GM12872 (cell line): ENCODE results near the gene WIPF3.

Source experiments
- TF ChIP-seq, protein P1 (sequence below): IDR thresholded peaks from 3 replicates; pipeline ENCODE4 v1.5.1; 2011; ENCODE audit warnings: low read depth, mild to moderate bottlenecking, low read length, moderate library complexity; ENCODE audit not compliant: insufficient read depth

WIPF3 gene

DNA sequence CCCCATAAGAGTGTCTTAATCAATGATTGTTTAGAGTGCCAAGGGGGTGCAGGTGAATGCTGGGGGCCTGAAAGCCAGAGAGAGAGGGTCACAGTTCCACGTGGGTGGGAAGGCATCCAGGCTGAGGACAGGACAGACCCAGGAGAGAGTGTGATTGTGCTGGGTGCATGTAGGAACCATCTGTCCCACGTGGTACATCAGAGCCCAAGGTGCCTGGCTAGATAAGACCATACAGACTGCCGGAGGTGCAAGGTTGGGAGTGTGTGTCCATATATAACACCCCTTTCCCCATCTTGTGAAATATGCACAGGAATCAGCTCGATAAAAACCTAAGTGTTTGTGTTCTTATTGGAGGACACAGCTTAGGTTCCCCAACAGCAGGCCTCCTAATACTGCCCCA lies 85.5 kb downstream of the WIPF3 start:
- TF ChIP-seq, protein P1, sequence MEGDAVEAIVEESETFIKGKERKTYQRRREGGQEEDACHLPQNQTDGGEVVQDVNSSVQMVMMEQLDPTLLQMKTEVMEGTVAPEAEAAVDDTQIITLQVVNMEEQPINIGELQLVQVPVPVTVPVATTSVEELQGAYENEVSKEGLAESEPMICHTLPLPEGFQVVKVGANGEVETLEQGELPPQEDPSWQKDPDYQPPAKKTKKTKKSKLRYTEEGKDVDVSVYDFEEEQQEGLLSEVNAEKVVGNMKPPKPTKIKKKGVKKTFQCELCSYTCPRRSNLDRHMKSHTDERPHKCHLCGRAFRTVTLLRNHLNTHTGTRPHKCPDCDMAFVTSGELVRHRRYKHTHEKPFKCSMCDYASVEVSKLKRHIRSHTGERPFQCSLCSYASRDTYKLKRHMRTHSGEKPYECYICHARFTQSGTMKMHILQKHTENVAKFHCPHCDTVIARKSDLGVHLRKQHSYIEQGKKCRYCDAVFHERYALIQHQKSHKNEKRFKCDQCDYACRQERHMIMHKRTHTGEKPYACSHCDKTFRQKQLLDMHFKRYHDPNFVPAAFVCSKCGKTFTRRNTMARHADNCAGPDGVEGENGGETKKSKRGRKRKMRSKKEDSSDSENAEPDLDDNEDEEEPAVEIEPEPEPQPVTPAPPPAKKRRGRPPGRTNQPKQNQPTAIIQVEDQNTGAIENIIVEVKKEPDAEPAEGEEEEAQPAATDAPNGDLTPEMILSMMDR: no peak

- TF ChIP-seq, protein P1: no peak
Measured at GRCh38 chr7:29892231-29892630, 85.9 kb downstream of the WIPF3 start.

DNA sequence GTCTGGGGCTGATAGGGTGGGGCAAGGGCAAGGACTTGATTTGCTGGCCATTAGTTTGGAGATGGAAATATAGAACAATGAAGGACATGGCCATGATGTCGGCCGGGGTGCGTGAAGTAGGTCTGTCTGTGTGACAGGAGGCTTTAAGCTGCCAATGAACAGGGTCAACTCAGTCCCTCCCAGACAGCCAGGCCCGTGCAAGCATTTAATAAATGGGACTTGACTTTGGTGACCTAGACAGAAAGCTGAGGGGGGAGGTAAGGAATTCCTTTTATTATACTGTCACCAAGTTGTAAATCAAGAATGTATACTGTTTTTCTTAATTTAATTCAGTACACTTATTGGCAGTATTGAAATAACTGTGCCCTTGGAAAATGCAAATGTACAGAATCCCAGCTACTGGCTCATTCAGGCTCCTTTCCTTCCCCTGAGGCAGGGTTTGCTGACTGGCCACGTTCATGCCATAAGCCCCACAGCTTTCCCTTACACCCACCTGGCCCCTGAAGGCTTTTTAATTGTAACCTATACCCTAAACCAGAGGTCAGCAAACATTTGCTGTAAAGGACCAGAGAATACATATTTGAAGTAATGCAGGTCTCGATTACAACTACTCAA lies 87.2 kb downstream of the WIPF3 start:
- TF ChIP-seq, protein P1: no peak

DNA sequence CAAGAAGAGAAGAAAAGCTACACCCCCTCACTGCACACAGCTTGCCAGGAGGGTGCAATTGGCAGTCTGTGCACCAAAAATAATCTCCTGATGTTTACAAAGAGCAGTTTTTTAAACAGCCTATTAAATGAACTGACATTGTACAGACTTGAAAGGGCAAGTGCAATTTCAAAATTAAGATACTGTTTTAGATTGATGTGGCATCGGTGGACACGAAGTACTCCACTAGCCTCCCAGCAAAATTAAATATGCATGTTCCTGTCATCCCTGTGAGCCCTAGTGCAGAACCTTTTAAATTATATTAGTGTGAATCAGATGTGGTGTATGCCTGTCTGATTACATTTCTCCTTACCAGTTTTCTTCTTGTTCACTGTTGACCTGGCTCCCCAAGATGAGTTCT lies 87.9 kb downstream of the WIPF3 start:
- TF ChIP-seq, protein P1: no peak

DNA sequence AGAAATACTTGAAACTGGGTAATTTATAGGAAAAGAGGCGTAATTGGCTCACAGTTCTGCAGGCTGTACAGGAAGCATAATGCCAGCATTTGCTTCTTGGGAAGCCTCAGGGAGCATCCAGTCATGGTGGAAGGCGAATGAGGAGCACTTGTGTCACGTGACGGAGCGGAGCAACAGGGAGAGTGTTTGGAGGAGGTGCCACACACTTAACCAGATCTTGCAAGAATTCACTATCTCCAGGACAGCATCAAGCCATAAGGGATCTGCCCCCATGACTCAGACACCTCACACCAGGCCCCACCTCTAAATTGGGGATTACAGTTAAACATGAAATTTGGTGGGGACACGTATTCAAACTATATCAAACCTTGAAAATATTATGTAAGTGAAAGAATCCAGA lies 89.3 kb downstream of the WIPF3 start:
- TF ChIP-seq, protein P1: no peak

DNA sequence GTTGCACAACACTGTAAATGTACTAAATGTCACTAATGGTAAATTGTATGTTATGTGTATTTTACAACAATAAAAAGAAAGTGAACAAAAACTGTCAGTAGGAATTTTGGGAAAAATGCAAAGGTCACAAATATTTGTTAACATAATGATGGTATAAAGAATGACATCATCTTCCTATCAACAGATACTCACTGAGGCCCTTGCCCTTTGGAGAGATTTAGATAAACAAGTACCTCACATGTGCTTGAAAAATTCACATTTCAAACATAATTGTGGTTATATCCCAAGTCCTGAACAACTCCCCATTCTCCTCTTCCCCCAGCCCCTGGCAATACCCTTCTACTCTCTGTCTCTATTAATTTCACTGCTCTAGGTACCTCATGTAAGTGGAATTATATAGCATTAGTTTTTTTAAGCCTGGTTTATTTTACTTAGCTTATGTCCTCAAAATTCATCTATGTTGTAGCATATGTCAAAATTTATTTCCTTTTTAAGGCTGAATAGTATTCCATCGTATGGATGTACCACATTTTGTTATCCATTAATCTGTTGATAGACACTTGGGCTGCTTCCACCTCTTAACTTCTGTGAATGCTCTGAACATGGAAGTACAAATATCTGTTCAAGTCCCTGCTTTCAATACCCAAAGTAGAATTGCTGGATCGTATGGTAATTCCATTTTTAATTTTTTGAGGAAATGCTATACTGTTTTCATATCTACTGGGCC lies 90.5 kb downstream of the WIPF3 start:
- TF ChIP-seq, protein P1: no peak

DNA sequence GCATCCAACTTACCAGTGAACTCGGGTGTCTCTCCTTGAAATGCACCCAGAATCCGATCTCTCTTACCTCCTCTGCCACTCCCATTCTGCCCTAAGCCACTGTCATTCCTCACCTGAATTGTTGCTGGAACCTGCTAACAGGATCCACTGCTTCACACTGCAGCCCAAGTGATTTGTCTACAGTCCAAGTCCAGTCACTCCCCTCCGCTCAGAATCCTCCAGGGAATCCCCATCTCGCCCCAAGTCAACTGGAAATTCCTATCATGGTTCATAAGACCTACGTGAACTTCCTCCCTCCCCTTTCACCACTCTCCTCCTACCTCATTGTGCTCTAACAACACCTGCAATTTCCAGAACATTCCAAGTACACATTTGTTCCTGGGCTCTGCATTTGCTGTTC lies 92.0 kb downstream of the WIPF3 start:
- TF ChIP-seq, protein P1: no peak
